ENCODE data around the gene TRABD2B.

DNA sequence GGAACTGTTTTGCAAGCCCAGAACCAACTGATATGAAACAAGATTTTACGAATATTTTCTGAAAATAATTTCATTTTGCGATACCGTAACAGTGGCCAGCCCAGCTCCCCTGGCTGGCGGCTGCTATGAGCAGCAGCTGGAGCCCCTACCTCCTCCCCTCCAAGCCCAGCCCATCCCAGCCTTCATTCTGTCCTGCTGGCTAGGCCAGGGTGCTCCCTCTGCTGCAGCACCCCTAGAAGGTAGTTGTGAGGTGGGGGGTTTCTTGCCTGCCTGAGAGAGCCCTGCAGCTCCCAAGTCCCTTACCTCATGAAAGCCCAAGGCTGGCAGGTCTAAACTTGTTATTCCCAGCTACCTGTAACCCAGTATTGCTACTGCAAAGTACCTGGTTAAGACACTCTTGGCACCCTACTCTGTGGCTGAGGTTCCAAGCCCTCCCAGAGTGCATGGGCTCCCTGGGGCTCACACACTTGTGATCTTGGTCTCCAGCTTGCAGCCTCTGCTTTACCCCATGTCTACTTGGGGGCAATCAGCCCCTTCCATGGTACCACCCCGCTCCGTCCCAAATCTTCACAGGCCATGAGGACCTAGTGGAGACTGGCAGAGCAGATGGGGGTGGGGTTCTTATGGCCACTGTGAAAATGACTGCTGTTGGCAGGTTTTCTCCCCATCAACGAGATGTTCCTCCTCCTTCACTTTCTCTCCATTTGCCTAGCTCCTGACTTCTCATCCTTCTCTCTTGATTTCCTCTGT is 239.8 kb downstream of the TRABD2B start:
- TF ChIP-seq, protein P1, sequence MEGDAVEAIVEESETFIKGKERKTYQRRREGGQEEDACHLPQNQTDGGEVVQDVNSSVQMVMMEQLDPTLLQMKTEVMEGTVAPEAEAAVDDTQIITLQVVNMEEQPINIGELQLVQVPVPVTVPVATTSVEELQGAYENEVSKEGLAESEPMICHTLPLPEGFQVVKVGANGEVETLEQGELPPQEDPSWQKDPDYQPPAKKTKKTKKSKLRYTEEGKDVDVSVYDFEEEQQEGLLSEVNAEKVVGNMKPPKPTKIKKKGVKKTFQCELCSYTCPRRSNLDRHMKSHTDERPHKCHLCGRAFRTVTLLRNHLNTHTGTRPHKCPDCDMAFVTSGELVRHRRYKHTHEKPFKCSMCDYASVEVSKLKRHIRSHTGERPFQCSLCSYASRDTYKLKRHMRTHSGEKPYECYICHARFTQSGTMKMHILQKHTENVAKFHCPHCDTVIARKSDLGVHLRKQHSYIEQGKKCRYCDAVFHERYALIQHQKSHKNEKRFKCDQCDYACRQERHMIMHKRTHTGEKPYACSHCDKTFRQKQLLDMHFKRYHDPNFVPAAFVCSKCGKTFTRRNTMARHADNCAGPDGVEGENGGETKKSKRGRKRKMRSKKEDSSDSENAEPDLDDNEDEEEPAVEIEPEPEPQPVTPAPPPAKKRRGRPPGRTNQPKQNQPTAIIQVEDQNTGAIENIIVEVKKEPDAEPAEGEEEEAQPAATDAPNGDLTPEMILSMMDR (conservative IDR thresholded peaks at IDR 0.05): no peak
- no peak for TF ChIP-seq ZFX (IDR thresholded peaks at IDR 0.05)

Measured in C4-2B (cell line).